ENCODE data around the gene VAT1L.

- TF ChIP-seq CTCF (conservative IDR thresholded peaks at IDR 0.05; ENCODE audit: low read depth in 2 of 2) = no peak
- TF ChIP-seq POLR2AphosphoS5 (IDR thresholded peaks at IDR 0.05; ENCODE audit: low read depth) = no peak
- TF ChIP-seq ZNF114 (CRISPR knock-in tag; IDR thresholded peaks at IDR 0.05) = no peak
- no peak for TF ChIP-seq EZH2 (IDR thresholded peaks at IDR 0.05; ENCODE audit: low read depth, unreplicated experiment)
- TF ChIP-seq REST (IDR thresholded peaks at IDR 0.05; ENCODE audit: unreplicated experiment) = no peak
- no peak for TF ChIP-seq EZH2phosphoT487 (IDR thresholded peaks at IDR 0.05; ENCODE audit: unreplicated experiment)
- no peak for TF ChIP-seq ETS1 (IDR thresholded peaks at IDR 0.05)
- TF ChIP-seq CREB1 (CRISPR knock-in tag; IDR thresholded peaks at IDR 0.05; ENCODE audit: low read depth) = no peak
Measured at GRCh38 chr16:77948835-77949234, 160.5 kb downstream of the VAT1L start.

All from GM23338 (cell line).